Measurements from ENCODE around the gene USP49. TPM values are rescaled to one million over a fixed set of nuclear protein-coding genes. Genes with fewer than 3 reads are reported as not detected.

Gene USP49
- total and polyA plus RNA-seq, 2 of the 13 experiments (the other 11 are each of a cell fraction or from before 2014, with no cell fraction given), result 2.9 to 4.3 TPM

DNA sequence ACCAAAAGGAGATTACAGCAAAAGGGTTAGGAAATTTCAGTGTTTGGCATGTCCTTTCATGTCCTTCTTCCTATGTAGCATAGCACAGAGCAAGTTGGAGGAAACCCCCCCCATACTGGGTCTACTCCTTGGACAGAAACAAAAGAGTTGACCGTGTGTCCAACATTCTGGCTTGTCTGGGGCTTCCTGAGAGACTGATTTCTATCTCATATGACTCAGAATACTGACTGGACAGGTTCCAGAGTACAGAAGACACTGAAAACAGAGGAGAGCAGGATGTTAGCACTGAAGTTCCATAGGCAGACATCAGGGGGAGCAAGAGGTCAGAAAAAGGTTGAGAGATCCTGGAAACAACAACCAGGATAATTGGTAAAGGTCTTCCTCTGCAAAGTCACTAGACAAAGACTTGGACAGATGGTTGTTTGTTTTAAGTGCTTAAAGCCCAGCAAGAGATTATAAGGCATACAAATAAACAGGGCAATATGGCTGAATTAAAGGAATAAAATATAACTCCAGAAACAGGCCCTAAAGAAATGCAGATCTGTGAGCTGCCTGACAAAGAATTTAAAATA lies 48.4 kb downstream of the USP49 start (continued):
- TF ChIP-seq, protein P1, sequence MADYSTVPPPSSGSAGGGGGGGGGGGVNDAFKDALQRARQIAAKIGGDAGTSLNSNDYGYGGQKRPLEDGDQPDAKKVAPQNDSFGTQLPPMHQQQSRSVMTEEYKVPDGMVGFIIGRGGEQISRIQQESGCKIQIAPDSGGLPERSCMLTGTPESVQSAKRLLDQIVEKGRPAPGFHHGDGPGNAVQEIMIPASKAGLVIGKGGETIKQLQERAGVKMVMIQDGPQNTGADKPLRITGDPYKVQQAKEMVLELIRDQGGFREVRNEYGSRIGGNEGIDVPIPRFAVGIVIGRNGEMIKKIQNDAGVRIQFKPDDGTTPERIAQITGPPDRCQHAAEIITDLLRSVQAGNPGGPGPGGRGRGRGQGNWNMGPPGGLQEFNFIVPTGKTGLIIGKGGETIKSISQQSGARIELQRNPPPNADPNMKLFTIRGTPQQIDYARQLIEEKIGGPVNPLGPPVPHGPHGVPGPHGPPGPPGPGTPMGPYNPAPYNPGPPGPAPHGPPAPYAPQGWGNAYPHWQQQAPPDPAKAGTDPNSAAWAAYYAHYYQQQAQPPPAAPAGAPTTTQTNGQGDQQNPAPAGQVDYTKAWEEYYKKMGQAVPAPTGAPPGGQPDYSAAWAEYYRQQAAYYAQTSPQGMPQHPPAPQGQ (CRISPR knock-in tag; IDR thresholded peaks at IDR 0.05; ENCODE audit: borderline replicate concordance), result no peak
- TF ChIP-seq SAFB2 (CRISPR knock-in tag; IDR thresholded peaks at IDR 0.05; ENCODE audit: borderline replicate concordance, low read depth) (no peak), ZNF816 (CRISPR knock-in tag; IDR thresholded peaks at IDR 0.05; ENCODE audit: borderline replicate concordance) (no peak), KLF12 (CRISPR knock-in tag; IDR thresholded peaks at IDR 0.05; ENCODE audit: borderline replicate concordance) (no peak; the same call in 1 of the 2 replicates), ZNF10 (CRISPR knock-in tag; IDR thresholded peaks at IDR 0.05; ENCODE audit: borderline replicate concordance, low read depth) (no peak), XRCC5 (optimal IDR thresholded peaks at IDR 0.05; ENCODE audit: low read length) (no peak), RNF2 (conservative IDR thresholded peaks at IDR 0.05; ENCODE audit: low read depth) (no peak), ZNF562 (CRISPR knock-in tag; IDR thresholded peaks at IDR 0.05; ENCODE audit: borderline replicate concordance) (no peak), MXI1 (IDR thresholded peaks at IDR 0.05; ENCODE audit: borderline replicate concordance, low read depth, low read length) (no peak; the same call in 2 of the 3 replicates), NFE2L1 (CRISPR knock-in tag; IDR thresholded peaks at IDR 0.05; ENCODE audit: borderline replicate concordance) (no peak), NFRKB (IDR thresholded peaks at IDR 0.05) (no peak), TOE1 (CRISPR knock-in tag; IDR thresholded peaks at IDR 0.05) (no peak), NFATC3 (CRISPR knock-in tag; IDR thresholded peaks at IDR 0.05) (no peak), TBP (CRISPR knock-in tag; IDR thresholded peaks at IDR 0.05) (no peak), ARNTL (CRISPR knock-in tag; IDR thresholded peaks at IDR 0.05) (no peak), ZNF496 (CRISPR knock-in tag; IDR thresholded peaks at IDR 0.05; ENCODE audit: insufficient replicate concordance) (no peak), HOXA5 (CRISPR knock-in tag; IDR thresholded peaks at IDR 0.05) (no peak)
- TF ChIP-seq, protein P2, sequence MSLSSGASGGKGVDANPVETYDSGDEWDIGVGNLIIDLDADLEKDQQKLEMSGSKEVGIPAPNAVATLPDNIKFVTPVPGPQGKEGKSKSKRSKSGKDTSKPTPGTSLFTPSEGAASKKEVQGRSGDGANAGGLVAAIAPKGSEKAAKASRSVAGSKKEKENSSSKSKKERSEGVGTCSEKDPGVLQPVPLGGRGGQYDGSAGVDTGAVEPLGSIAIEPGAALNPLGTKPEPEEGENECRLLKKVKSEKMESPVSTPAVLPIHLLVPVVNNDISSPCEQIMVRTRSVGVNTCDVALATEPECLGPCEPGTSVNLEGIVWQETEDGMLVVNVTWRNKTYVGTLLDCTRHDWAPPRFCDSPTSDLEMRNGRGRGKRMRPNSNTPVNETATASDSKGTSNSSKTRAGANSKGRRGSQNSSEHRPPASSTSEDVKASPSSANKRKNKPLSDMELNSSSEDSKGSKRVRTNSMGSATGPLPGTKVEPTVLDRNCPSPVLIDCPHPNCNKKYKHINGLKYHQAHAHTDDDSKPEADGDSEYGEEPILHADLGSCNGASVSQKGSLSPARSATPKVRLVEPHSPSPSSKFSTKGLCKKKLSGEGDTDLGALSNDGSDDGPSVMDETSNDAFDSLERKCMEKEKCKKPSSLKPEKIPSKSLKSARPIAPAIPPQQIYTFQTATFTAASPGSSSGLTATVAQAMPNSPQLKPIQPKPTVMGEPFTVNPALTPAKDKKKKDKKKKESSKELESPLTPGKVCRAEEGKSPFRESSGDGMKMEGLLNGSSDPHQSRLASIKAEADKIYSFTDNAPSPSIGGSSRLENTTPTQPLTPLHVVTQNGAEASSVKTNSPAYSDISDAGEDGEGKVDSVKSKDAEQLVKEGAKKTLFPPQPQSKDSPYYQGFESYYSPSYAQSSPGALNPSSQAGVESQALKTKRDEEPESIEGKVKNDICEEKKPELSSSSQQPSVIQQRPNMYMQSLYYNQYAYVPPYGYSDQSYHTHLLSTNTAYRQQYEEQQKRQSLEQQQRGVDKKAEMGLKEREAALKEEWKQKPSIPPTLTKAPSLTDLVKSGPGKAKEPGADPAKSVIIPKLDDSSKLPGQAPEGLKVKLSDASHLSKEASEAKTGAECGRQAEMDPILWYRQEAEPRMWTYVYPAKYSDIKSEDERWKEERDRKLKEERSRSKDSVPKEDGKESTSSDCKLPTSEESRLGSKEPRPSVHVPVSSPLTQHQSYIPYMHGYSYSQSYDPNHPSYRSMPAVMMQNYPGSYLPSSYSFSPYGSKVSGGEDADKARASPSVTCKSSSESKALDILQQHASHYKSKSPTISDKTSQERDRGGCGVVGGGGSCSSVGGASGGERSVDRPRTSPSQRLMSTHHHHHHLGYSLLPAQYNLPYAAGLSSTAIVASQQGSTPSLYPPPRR (CRISPR knock-in tag; IDR thresholded peaks at IDR 0.05; ENCODE audit: borderline replicate concordance), result no peak
- TF ChIP-seq, protein P3, sequence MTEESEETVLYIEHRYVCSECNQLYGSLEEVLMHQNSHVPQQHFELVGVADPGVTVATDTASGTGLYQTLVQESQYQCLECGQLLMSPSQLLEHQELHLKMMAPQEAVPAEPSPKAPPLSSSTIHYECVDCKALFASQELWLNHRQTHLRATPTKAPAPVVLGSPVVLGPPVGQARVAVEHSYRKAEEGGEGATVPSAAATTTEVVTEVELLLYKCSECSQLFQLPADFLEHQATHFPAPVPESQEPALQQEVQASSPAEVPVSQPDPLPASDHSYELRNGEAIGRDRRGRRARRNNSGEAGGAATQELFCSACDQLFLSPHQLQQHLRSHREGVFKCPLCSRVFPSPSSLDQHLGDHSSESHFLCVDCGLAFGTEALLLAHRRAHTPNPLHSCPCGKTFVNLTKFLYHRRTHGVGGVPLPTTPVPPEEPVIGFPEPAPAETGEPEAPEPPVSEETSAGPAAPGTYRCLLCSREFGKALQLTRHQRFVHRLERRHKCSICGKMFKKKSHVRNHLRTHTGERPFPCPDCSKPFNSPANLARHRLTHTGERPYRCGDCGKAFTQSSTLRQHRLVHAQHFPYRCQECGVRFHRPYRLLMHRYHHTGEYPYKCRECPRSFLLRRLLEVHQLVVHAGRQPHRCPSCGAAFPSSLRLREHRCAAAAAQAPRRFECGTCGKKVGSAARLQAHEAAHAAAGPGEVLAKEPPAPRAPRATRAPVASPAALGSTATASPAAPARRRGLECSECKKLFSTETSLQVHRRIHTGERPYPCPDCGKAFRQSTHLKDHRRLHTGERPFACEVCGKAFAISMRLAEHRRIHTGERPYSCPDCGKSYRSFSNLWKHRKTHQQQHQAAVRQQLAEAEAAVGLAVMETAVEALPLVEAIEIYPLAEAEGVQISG (CRISPR knock-in tag; IDR thresholded peaks at IDR 0.05), result peak; percentile 49; the same call in 1 of the 2 replicates
- TF ChIP-seq, protein P4, sequence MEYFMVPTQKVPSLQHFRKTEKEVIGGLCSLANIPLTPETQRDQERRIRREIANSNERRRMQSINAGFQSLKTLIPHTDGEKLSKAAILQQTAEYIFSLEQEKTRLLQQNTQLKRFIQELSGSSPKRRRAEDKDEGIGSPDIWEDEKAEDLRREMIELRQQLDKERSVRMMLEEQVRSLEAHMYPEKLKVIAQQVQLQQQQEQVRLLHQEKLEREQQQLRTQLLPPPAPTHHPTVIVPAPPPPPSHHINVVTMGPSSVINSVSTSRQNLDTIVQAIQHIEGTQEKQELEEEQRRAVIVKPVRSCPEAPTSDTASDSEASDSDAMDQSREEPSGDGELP (IDR thresholded peaks at IDR 0.05; ENCODE audit: borderline replicate concordance, low read depth), result 0 out of 2 replicates have a peak, but pooled peaks have one; percentile 12
